ENCODE data around the gene DGKI. TPM values are rescaled to one million over a fixed set of nuclear protein-coding genes. Genes with fewer than 3 reads are reported as not detected.

DGKI gene
- total RNA-seq, 4 donors from 2014 or later: 0.16 to 4.4 (median 2.1) TPM

GRCh38 chr7:137423321-137423720 lies 423.5 kb downstream of the DGKI start:
- TF ChIP-seq, protein P1, sequence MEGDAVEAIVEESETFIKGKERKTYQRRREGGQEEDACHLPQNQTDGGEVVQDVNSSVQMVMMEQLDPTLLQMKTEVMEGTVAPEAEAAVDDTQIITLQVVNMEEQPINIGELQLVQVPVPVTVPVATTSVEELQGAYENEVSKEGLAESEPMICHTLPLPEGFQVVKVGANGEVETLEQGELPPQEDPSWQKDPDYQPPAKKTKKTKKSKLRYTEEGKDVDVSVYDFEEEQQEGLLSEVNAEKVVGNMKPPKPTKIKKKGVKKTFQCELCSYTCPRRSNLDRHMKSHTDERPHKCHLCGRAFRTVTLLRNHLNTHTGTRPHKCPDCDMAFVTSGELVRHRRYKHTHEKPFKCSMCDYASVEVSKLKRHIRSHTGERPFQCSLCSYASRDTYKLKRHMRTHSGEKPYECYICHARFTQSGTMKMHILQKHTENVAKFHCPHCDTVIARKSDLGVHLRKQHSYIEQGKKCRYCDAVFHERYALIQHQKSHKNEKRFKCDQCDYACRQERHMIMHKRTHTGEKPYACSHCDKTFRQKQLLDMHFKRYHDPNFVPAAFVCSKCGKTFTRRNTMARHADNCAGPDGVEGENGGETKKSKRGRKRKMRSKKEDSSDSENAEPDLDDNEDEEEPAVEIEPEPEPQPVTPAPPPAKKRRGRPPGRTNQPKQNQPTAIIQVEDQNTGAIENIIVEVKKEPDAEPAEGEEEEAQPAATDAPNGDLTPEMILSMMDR (IDR thresholded peaks at IDR 0.05): no peak
- DNase-seq (ENCODE audit: low spot score) (no peak), ATAC-seq (ENCODE audit: low FRiP score) (no peak)

DNA sequence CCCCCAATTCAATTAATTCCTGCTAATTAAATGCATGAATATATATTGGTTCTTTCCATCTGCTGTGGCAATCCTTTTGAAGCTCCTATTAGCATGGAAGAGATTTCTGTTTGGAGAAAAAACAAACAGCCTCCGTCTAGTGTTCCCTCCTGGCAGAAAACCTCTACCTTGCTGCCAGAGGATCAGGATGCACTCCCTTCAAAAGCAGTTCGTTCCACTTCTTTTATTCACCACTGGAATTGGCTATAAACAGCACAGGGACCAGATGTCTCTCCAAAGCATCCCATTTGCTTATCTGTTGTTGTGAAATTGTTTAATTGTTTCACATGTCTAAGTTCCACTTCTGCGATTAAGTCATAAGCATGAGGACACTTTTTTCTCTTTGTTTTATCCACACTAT lies 425.4 kb downstream of the DGKI start:
- TF ChIP-seq, protein P1 (IDR thresholded peaks at IDR 0.05): no peak
- no peak for DNase-seq (ENCODE audit: low spot score)
- ATAC-seq (ENCODE audit: low FRiP score): no peak

DNA sequence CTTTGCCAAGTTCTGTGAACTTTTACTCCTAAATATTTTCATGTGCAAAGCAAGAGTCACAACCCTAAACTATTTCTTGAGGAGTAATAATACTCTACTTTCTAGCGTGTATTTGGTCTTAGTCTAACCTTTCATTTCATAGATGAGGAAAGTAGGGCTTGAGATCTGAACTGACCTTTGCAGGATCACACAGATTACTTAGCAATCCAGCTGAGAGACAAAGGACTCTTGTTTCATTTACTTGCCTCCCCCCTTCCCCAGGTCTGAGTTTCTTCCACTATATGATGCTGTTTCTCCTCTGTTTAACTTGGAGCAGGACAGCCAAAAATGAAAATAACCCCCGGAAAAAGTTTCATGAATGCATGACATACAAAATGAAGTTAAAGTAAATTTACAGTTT lies 427.9 kb downstream of the DGKI start:
- no peak for DNase-seq (ENCODE audit: low spot score)
- ATAC-seq (ENCODE audit: low FRiP score): no peak
- TF ChIP-seq, protein P1 (IDR thresholded peaks at IDR 0.05): no peak

DNA sequence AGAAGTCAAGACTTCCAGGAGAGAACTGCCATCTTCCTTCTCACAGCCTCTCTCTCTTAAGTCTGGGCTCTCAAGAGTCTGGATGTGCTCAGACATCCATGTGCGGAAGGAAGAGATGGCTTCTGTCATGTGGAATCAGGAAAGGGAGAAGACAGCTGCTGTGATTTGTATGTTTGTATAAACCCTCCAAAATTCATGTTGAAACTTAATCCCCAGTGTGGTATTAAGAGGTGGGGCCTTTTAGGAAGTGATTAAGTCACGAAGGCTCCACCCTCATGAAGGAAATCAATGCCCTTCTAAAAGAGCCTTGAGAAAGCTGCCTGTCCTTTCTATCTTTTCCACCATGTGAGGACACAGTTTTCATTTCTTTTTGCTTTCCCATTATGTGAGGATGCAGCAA lies 429.3 kb downstream of the DGKI start:
- DNase-seq (ENCODE audit: low spot score) (no peak), ATAC-seq (ENCODE audit: low FRiP score) (no peak)
- TF ChIP-seq, protein P1 (IDR thresholded peaks at IDR 0.05): no peak

GRCh38 chr7:137413901-137414300 lies 432.9 kb downstream of the DGKI start:
- ATAC-seq (ENCODE audit: low FRiP score) (no peak), DNase-seq (ENCODE audit: low spot score) (no peak)
- TF ChIP-seq, protein P1 (IDR thresholded peaks at IDR 0.05): no peak

DNA sequence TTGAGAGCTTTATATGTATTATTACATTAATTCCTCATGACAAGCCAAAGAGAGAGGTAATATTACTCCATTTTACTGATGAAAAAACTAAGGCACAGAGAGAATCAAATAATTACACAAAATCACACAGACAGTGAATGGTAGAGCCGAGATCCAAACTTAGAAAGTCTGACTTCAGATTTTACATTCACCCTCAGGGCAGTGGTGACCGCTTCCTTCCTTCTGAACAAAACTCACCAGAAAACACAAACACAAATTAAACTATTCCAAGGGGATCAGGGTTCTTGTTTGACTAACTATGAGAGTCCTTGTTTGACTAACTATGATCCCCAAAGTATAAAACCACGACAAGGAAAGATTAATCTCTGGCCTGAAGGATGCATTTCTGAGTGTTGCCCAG lies 435.3 kb downstream of the DGKI start:
- DNase-seq (ENCODE audit: low spot score): no peak
- TF ChIP-seq, protein P1 (IDR thresholded peaks at IDR 0.05): no peak
- no peak for ATAC-seq (ENCODE audit: low FRiP score)

DNA sequence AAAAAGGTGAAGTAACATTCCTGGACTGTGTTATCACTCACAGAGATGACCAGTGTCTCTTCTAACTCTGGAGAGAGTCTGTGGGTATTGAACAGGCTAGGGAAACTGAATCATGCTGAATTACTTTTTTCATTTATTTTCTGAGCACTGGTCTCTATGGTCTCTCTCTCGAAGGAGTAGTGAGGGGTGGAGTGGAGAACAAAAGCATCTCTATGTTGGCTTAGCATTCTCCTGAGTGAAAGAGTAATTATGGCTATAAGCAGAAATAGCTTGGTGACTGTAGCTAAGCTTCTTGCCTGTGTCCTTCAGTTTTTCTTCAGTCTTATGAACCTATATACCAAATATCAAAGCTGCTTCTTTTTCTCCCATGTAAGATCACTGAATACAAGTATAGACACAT lies 438.6 kb downstream of the DGKI start:
- no peak for ATAC-seq (ENCODE audit: low FRiP score)
- DNase-seq (ENCODE audit: low spot score): no peak
- TF ChIP-seq, protein P1 (IDR thresholded peaks at IDR 0.05): no peak
